T-helper 2 cell treated with Interferon-gamma antibody and Interleukin-4, amounts not matched to agents 100 ng/mL and 5 ng/mL, for 36 hours (primary cell): Measurements from ENCODE around the gene CCL27. TPM values are rescaled to one million over a fixed set of nuclear protein-coding genes. Genes with fewer than 3 reads are reported as not detected.

Experiments used
- intact Hi-C: fragments of 100-400 bp; cut with micrococcal nuclease; formaldehyde crosslinking; loops from one replicate; pipeline ENCODE4 v1.15.1; 2023
- total RNA-seq: library from RNA; stranded (reverse); gene quantifications from 2 replicates; pipeline ENCODE4 v1.2.3, GENCODE V29; 2022

CCL27 gene, protein sequence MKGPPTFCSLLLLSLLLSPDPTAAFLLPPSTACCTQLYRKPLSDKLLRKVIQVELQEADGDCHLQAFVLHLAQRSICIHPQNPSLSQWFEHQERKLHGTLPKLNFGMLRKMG
- 0.25 and 0.84 TPM in 2 replicates for total RNA-seq

DNA sequence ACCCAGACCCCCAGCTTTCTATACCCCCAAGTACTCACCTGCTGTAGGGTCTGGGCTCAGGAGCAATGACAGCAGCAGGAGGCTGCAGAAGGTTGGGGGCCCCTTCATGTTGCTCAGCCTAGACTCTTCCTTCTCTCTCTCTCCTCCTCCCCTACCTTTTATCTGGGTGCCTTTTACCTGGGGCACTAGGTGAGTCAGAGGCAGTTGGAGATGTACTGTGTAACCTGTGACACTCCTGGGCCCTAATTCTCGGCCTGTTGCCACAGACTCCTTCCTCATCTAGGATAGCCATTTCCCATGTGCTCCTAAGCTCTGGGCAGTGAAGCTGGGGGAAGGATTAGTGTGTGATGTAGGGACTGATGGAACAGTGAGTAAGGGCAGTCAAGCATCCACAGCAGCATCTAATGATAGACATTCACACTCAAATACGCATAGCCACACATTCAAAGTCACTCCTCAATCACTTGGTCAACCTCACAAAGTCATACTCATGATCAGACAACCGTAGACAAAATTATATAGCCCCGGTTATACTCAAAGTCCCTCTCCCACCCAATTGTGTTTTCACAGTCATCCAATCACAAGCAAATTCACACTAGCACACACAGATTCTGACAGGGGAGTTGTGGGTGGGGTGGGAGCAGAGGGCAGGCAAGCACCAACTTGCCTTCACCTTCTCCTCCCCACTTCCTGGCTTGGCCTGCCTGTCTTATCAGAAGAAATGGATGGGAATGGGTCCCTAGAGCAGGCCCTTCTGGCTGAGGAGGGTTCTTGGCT is at the start of gene CCL27:
Gene CCL27, minus strand, starts transcription at position 132 of the 777 bp plus-strand sequence. Its CDS starts 24 bp downstream, at position 108.
- intact Hi-C loops: loop anchor here (10.0 kb wide), 2 partner anchors 412 to 942 kb away; partner anchors contain the start of genes FANCG, TESK1 and VCP

DNA sequence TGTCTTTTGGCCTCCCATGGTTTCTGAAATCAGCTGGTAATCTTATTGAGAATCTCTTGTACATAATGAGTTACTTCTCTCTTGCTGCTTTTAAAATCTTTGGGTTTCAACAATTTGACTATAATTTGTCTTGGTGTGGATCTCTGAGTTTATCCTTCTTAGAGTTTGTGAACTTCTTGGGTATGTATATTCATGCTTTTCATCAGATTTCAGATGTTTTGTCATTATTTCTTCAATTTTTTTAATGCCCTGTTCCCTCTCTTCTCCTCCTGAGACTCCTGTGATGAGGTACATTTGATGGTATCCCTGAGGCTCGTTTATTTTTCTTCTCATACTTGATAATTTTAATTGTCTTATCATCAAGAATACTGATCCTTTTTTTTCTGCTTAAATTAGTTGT is 49.7 kb upstream of the CCL27 start:
- intact Hi-C loops: no loop called here

DNA sequence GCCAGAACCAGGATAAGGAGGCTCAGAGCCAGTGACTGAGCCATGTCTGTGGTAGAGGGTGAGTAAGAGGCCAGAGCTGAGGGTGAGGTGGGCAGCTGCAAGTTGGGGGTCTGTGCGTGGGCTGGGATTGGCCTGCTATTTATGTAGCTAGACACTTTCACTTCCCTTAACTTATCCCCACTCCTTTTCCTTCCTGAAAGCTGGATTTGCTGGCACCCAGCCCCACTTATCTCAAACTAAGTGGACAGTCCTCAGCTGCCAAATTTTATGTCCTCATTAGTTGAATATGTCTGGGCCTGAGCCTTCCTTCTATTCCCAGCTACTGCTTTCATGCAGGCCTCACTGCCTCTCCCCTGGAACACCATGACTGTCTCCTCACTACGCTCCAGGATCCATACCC is 47.6 kb upstream of the CCL27 start, which contains the start of gene CCL21:
Gene CCL21, minus strand, starts transcription at position 114 of the 400 bp plus-strand sequence. Its CDS starts 70 bp downstream, at position 44.
- intact Hi-C loops: no loop called here

DNA sequence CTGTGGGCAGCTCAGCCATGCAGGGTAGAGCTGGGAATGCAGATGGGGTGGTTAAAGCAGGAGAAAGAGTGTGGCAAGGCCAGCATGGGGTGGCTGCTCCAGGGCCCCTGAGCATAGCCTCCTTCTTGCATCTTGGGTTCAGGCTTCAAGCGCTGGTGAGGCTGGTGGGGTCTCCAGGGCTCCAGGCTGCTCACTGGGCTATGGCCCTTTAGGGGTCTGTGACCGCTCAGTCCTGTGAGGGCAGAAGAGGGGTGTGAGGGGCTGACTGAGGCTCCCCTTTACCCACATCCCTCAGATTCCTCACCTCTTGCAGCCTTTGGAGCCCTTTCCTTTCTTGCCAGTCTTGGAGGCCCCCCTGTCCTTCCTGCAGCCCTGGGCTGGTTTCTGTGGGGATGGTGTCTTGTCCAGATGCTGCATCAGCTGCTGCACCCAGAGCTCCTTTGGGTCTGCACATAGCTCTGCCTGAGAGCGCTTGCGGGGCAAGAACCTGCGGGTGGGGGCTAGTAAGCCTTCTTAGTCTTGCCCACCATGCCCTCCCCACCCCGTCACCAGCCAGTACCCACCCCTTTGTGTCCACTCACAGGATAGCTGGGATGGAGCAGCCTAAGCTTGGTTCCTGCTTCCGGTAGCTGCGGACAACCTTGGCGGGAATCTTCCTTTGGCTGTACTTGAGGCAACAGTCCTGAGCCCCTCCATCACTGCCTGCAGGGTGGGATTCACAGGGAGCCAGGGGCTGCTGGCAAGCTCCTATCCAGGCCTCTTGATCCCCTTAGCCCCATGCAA is 46.9 kb upstream of the CCL27 start:
- intact Hi-C loops: no loop called here

DNA sequence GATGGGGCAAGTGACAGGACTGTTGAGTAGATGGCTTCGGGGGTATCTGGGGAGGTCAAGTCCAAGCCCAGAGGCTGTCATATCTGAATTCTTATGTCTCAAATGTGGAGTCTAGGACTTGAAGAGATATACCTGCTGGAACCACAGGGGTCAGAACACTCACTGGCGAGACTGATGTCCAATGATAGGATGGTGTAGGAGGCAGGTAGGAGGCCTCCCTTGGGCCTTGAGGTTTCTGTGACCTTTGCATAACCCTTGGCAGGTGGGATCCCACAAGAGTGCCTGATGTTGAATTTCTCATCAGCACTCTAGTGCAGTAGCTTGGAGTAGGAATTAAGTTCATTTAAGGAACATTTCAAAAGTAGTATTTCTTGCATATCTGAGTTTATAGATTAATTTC is 44.7 kb upstream of the CCL27 start:
- intact Hi-C loops: no loop called here

DNA sequence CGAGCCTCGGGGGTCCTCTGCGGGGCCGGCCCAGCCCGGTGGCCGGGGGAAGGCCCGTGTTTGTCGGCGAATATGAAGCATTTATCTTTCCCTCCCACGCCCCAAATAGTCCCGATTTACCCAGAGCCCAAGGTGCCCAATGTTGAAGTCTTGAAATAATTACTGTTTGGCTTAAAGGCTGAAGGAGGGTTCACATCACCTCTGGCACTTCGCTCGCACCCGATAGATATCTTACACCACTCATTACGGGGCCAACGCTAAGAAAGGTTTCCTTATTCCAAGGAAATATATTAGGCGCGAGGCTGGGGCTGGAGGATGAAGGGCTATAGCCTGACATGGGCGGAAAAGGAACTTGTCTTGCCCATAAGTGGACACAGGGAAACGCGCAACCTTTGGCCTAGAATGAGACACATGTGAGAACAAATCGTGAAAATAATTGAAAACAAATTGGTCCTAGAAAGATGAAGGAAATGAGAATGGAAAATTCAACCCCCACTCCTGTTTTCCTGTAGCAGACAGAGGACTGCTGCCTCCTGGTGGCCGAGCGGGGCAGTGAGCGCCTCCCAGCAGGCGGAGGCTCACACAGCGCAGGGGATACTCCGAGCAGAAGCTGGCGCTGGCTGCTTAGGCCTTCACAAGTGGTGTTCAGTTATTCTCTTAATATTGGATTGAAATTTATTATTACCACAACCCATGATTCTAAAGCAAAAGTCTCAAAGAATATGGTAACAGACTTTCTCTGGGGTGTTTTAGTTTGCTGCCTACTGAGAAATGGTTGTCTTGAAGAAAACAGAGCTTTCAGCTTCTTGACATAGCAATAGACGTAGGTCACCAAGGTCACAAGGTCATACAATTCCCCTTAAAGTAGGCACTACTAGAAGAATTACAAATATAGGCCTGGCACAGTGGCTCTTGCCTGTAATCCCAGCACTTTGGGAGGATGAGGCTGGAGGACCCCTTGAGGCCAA is 39.6 kb upstream of the CCL27 start:
- intact Hi-C loops: loop anchor here (1.0 to 2.0 kb wide), 5 partner anchors 27 to 90 kb away; partner anchors contain the start of genes GALT and RPP25L

DNA sequence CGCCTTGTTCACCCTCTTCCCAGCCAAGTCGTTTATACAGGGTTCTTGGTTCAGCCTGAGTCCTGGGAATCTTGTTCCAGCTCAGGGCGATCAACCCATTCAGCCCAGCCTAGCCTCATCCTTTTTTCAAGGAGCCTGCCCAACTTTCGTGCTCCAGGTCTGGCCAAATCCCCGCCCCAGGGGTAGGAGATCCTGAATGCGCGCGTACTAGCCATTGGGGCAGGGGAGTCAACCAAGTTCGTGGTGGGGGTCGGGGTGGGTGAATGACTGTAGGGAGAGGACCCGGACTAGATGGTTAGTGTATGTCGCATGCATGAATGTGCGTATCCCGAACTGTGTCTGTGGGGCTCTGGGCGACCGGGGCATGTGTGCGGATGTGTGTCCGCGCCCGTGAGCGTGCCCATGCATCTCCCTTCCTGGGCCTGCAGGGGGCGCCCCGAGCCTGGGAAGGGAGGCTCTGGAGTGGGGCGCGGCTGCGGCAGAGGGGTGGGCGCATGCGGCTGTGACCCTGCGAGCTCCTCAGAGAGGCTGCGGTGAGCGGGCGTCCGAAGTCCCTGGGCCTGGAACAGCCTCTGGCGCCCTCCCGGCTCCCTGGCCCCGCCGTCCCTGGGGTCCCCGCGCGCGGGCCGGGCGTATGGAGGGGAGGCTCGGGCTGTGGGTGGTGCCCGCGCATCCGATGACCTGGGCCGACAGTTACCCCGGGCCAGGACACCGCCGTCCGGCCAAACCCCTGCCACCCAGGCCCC is 38.7 kb upstream of the CCL27 start:
- intact Hi-C loops: loop anchor here (1.0 to 2.0 kb wide), 2 partner anchors 26 to 54 kb away; partner anchors contain the start of gene GALT

DNA sequence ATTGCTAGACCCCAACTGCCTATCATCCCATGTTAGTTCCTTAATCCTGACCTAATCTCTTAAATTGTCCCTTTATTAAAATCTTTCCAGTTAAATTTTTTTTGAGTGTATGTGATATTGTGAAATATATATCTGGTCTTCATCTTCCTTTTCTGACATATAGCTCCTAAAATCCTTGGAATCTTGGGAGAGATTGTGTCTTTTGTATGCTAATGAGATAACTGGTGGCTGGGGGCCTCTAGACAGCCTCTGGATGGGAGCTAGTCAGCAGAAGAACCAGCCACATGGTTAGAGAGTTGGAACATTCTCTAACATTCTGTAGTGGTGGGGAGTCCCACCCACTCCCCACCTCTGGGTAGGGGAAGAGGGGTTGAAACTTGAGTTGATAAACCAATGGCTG is 32.4 kb upstream of the CCL27 start:
- intact Hi-C loops: no loop called here

DNA sequence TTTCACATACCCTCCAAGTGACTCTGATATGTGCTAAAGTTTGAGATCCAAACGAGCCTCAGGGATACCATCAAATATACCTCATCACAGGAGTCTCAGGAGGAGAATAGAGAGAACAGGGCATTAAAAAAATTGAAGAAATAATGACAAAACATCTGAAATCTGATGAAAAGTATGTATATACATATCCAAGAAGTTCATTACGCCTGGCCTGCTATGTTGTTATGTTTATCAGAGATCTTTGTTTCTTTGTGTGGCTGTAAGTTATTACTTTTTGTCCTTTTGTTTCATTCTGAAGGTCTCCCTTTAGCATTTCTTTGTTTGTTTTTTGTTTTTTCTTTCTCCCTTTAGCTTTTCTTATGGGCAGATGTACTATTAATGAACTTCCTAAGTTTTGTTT is 31.1 kb upstream of the CCL27 start:
- intact Hi-C loops: no loop called here

DNA sequence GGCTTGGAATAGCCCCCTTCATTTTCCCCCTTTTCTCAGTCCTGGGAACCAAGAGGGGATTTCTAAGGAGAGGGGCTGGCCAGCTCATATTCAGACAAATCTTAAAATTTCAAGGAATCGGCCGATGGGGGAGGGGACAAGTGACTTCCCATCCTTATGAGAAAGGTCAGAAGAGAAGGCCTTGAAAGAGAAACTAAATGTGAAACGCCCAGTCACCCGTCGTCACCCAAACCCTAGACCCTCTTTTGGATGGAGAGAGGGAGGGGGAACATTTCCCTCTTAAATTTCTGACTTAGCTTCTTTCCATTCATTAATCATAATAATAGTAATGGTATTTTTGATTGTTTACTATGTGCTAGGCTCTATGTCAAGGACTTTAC is 29.5 kb upstream of the CCL27 start:
- intact Hi-C loops: no loop called here

DNA sequence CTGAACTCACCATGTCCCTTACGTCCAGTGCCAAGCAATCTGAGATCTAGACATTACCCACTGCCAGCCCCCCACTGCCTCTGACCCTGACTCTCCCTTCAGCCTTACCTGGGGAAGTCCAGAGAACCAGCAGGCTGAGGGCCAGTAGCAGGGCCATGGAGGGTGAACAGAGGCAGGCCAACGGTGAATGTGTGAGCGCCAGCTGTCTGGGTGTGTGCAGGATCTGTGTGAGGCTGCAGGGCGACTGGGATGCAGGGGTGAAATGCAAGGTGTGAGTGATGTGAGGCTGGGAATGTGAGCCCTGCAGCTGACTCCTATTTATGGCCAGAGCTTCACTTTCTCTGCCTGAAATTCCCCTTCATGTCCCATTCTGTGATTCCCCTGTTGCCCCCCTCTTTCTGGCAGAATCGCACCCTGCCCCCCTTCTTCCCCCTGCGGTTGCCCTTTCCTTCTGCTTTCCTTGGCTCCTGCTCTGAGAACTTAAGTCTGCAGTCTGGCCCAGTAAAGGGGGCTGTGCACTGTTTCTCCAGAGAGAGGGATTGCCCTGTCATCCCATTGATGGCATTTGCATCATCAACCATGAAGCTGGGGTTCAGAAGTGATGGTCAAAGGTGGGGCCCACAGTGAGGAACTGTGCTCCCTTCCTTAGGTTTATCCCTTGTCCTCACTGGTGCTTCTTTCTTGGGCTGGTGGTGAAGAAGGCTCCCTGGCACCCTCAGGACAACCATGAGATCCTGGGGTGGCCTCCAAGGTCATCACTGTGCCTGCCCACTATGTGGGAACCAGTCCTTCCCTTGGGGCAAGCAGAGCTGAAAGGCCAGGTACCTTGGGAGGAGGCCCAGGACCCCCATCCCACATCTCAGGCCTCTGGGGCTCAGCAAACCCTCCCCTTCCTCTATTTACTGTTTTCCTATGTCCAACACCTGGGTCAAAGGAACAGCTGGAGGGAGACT is 28.8 kb upstream of the CCL27 start, which contains the start of gene CCL19:
Gene CCL19, minus strand, starts transcription at position 294 of the 953 bp plus-strand sequence. Its CDS starts 137 bp downstream, at position 157.
- intact Hi-C loops: no loop called here

DNA sequence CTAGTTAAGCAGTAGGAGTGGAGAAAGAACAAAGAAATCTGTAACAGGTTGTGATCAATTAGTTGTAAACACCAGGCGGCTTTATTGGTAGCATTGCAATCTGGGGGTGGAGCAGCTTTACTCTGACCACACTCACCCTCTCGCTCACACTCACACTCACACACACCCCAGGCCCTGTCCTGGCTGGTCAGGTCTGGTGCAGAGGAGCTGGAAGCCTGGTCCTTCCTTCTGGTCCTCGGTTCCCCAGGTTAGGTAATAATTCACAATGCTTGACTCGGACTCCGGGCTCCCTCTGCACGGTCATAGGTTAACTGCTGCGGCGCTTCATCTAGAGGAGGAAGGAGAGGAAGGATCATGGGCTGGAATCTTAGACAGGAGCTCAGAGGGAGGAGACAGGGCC is 27.1 kb upstream of the CCL27 start:
- intact Hi-C loops: no loop called here

DNA sequence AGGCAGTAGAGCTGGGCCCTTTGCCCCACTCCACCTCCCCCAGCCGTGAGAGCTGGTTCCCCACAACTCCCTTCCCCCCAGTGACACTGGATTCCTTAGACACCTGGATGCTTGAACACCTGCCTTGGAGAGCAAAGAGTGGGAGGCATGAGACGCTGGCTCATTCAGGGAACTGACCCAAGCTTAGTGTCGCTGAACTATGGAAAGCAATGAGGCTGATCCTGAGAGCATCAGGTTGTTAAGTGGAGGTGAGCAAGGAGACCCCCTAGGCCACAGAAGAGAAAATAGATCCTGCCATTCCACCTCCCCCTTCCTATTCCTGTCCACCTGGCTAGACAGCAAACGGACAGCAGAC is 26.6 kb upstream of the CCL27 start:
- intact Hi-C loops: no loop called here

DNA sequence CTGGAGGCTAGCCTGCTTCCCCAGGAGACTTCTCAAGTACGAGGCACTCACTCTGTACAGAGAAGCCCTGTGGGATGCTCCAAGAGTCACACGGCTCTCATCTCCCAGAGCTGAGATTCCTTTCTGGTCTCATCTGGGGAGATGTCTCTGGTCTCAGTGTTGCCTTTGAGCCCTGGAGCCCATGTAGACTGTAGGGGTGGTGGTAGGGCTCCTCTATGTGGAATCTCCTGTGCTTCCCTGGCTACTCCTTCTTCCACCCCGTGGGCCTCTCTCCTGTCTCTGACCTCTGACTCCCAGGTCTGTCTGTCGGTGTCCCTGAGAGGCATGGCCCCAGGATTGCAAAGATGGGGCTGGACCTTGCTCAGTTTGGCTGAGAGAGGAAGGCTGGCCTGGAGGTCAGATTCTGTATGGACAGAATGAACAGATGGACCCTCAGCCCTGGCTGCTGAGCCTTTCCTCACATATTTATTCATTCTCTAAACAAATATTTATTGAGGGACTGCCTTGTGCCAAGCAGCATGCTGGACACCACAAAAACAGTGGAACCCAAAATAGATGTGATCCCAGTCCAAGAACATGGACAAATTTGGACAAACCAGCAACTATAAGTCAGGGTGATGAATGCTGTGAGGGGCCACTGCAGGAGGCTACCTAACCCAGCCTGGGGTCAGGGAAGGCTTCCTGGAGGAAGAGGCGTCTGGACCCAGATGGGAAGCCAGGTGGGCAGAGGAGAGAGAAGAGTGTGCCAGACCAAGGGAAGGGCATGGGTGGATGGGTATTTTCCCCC is 26.1 kb upstream of the CCL27 start:
- intact Hi-C loops: no loop called here

DNA sequence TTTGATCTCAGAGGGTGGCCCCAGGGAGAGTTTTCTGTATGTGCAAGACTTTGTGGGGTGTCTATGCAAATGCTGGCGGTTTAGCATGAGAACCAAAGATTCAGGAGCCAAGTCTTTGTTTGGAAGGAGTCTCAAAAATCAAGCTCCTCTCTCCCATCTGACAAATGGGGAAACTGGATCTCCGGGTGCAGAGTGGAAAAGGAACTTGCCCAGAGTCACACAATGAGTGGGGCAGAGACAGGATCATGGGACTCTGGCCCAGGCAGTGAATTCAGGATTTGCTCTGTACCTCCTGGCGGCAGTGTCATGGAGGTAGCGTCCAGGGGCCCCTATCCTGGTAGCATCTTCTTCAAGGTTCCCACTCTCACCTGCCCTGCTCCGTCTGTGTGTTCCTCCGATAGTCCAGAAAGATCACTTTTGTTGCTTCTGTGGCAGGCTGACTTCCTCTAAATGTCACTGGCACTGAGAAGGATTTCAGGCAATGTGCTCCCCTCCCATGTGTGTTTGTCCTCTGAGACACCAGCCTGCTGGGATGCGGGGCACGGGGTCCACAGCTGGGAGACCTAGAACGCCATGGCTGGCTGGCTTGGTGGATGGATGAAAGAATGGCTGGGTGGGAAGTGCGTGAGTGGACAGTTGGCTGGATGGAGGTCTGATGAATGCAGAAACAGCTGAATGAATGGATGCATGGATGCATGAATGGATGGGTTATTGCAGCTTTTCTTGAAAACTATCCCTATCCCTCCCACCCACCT is 25.0 kb upstream of the CCL27 start:
- intact Hi-C loops: no loop called here

DNA sequence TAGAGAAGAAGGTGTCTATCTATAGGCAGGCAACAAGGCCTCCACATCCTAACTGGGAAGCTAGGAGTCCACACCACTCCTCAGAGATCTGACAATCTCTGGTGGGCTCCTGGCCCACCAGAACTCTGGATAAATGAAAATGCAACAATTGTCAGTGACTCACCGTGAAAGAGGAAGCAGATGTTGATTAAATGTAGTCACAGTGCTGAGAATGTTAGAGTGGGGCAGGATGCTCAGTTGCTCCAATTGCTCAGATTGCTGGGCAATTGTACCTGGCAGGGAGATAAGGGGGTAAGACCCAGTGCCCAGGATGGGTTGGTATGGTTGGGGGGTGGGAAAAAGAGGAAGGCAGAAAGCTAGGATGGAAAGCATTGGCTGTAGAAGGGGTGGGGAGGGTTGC is 24.3 kb upstream of the CCL27 start:
- intact Hi-C loops: no loop called here

DNA sequence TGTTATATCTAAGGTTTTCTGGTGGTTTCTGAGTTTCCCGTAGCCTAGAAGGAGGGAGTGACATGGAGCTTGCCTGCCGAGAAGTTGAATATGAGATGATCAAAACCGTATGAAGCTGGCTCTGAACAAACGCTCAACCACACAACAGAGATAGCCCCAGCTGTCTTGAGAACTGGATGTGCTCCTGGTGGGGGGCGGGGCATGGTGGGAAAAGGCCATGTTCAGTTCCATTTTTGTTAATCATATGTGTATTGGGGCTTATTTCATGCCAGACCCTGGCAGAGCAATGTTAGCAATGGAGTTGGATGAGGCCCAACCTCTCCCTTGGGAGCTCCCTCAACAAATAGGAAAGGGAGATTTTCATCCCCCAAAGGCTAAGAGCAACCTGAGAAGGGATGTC is 23.8 kb upstream of the CCL27 start:
- intact Hi-C loops: no loop called here
